HFFc6 (cell line): Measurements from ENCODE around the gene LDHAL6A. TPM values are rescaled to one million over a fixed set of nuclear protein-coding genes. Genes with fewer than 3 reads are reported as not detected.
"Not testable (repeated sequence)": the region's sequence is repeated elsewhere in the genome, so short reads cannot be mapped to it uniquely, and the experiment has no call there.

ENCODE experiments used
- DNase-seq: peaks from one replicate; pipeline ENCODE4 v3.0.0-alpha.2; 2018
- H3K27ac Mint-ChIP-seq: 2 replicates; pipeline ENCODE4 v1.8.0; 2020; ENCODE audit warnings: mild to moderate bottlenecking, mixed read lengths
- H3K27me3 Mint-ChIP-seq: 2 replicates; pipeline ENCODE4 v1.8.0; 2021; ENCODE audit warnings: mild to moderate bottlenecking, moderate library complexity, mixed read lengths; ENCODE audit not compliant: insufficient read depth
- H3K36me3 Mint-ChIP-seq: 2 replicates; pipeline ENCODE4 v1.8.0; 2021; ENCODE audit warnings: low read depth, mixed read lengths
- H3K4me1 Mint-ChIP-seq: 2 replicates; pipeline ENCODE4 v1.8.0; 2020; ENCODE audit warnings: low read depth, mixed read lengths
- H3K4me3 Mint-ChIP-seq: 2 replicates; pipeline ENCODE4 v1.8.0; 2020; ENCODE audit warnings: mild to moderate bottlenecking, moderate library complexity, mixed read lengths
- H3K9me3 Mint-ChIP-seq: 2 replicates; pipeline ENCODE4 v1.8.0; 2020; ENCODE audit warnings: mild to moderate bottlenecking, mixed read lengths
- long read RNA-seq: library from polyadenylated mRNA; unstranded; transcript quantifications from one replicate; pipeline ENCODE4 v2.0.0, GENCODE V29; 2019
- total RNA-seq, 6 experiments: library from RNA; stranded (reverse); fragmentation: NEBNext Ultra II Directional; extraction: Animal tissue kit (Norgen Biotek cat#: 25700); gene quantifications; 2 replicates in 1 of 6; 3 replicates in 5 of 6; pipeline ENCODE4 v1.2.3, GENCODE V29; 2021
- TF ChIP-seq, protein P1 (sequence below): fragments of 200-600 bp; sonication (generic); IDR thresholded peaks from 2 replicates; pipeline ENCODE4 v1.5.0; 2021; ENCODE audit warnings: antibody characterized with exemption, mild to moderate bottlenecking

Gene LDHAL6A
- not detected for total RNA-seq
- long read RNA-seq = 0 reads

GRCh38 chr11:18455686-18456372, at the start of gene LDHAL6A:
LDHAL6A (plus strand) TSS chr11:18455856; CDS start chr11:18456681, 825 bp downstream.
- Mint-ChIP-seq H3K27me3 (no peaks in the 10 kb centered on the region; the same call in none of the 2 replicates), H3K4me3 (no peak within 1 kb of the TSS), H3K4me1 (peaks cover 29% of the 10 kb centered on the region), H3K27ac (no peak within 1 kb of the TSS), H3K9me3 (no peaks in the 10 kb centered on the region), H3K36me3 (0 out of 2 replicates have a peak, but pooled peaks cover 4% of the 10 kb centered on the region)
- TF ChIP-seq, protein P1, sequence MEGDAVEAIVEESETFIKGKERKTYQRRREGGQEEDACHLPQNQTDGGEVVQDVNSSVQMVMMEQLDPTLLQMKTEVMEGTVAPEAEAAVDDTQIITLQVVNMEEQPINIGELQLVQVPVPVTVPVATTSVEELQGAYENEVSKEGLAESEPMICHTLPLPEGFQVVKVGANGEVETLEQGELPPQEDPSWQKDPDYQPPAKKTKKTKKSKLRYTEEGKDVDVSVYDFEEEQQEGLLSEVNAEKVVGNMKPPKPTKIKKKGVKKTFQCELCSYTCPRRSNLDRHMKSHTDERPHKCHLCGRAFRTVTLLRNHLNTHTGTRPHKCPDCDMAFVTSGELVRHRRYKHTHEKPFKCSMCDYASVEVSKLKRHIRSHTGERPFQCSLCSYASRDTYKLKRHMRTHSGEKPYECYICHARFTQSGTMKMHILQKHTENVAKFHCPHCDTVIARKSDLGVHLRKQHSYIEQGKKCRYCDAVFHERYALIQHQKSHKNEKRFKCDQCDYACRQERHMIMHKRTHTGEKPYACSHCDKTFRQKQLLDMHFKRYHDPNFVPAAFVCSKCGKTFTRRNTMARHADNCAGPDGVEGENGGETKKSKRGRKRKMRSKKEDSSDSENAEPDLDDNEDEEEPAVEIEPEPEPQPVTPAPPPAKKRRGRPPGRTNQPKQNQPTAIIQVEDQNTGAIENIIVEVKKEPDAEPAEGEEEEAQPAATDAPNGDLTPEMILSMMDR = no peak
- DNase-seq = no peak

- Mint-ChIP-seq H3K4me3 (peak overlapping the region; percentile 53), H3K36me3 (peaks cover 27% of the 10 kb centered on the region), H3K4me1 (peaks cover 32% of the 10 kb centered on the region), H3K27ac (peak overlapping the region; percentile 75)
- DNase-seq = peak; percentile 37
- H3K9me3 Mint-ChIP-seq, H3K27me3 Mint-ChIP-seq: not testable (repeated sequence)
These were observed 48.3 kb upstream of the LDHAL6A start for GRCh38 chr11:18407400-18407799.

GRCh38 chr11:18408558-18409291, 46.9 kb upstream of the LDHAL6A start:
- Mint-ChIP-seq H3K9me3 (no peaks in the 10 kb centered on the region), H3K4me3 (no peak overlapping the region), H3K4me1 (peaks cover 23% of the 10 kb centered on the region), H3K27ac (peak overlapping the region; percentile 61), H3K27me3 (peaks cover 1% of the 10 kb centered on the region; the same call in 1 of the 2 replicates), H3K36me3 (peaks cover 14% of the 10 kb centered on the region)
- TF ChIP-seq, protein P1 = no peak
- DNase-seq = no peak

- Mint-ChIP-seq H3K36me3 (no peaks in the 10 kb centered on the region), H3K27ac (no peak overlapping the region), H3K9me3 (no peaks in the 10 kb centered on the region), H3K4me3 (no peak overlapping the region), H3K4me1 (peaks cover 10% of the 10 kb centered on the region), H3K27me3 (peaks cover 1% of the 10 kb centered on the region; the same call in 1 of the 2 replicates)
- DNase-seq = no peak
- TF ChIP-seq, protein P1 = no peak
These were observed 39.2 kb upstream of the LDHAL6A start for GRCh38 chr11:18416459-18416858.

GRCh38 chr11:18419040-18419439, 36.6 kb upstream of the LDHAL6A start:
- Mint-ChIP-seq H3K36me3 (no peaks in the 10 kb centered on the region), H3K4me1 (no peaks in the 10 kb centered on the region), H3K4me3 (no peak overlapping the region), H3K9me3 (no peaks in the 10 kb centered on the region), H3K27me3 (peaks cover 1% of the 10 kb centered on the region; the same call in 1 of the 2 replicates), H3K27ac (no peak overlapping the region)
- TF ChIP-seq, protein P1 = no peak
- DNase-seq = no peak

GRCh38 chr11:18420067-18420466, 35.6 kb upstream of the LDHAL6A start:
- Mint-ChIP-seq H3K36me3 (no peaks in the 10 kb centered on the region), H3K4me1 (no peaks in the 10 kb centered on the region), H3K4me3 (no peak overlapping the region), H3K9me3 (no peaks in the 10 kb centered on the region), H3K27me3 (peaks cover 1% of the 10 kb centered on the region; the same call in 1 of the 2 replicates), H3K27ac (no peak overlapping the region)
- TF ChIP-seq, protein P1 = no peak
- DNase-seq = no peak
